Stimulated activated CD8-positive, alpha-beta memory T cell treated with anti-CD3 and anti-CD28 coated beads, Interleukin-15, amount 100 ng/mL, for 1 hour (primary cell): ENCODE data around the gene KBTBD2.
A peak's percentile ranks its signal among the peaks of the same experiment; 100 is the strongest.
"Not testable (repeated sequence)": the region's sequence is repeated elsewhere in the genome, so short reads cannot be mapped to it uniquely, and the experiment has no call there.

Experiments
- DNase-seq: peaks from one replicate; pipeline ENCODE4 v3.0.0-alpha.2; 2020; ENCODE audit warnings: low read depth

KBTBD2 gene

GRCh38 chr7:32855837-32856775, 35.5 kb downstream of the KBTBD2 start:
- DNase-seq: not testable (repeated sequence)

DNA sequence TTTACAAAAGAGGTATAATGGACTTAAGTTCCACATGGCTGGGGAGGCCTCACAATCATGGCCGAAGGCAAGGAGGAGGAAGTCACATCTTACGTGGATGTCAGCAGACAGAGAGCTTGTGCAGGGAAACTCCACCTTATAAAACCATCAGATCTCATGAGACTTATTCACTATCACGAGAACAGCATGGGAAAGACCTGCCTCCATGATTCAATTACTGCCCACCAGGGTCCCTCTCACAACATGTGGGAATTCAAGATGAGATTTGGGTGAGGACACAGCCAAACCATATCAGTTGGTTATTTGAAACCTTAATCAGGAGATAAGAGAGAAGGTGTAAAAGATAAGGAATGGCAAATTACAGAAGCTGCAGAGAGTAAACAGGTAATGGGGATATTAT, 40.9 kb downstream of the KBTBD2 start:
- DNase-seq: not testable (repeated sequence)

- not testable (repeated sequence) for DNase-seq
Measured at GRCh38 chr7:32848655-32849054, 42.9 kb downstream of the KBTBD2 start.

DNA sequence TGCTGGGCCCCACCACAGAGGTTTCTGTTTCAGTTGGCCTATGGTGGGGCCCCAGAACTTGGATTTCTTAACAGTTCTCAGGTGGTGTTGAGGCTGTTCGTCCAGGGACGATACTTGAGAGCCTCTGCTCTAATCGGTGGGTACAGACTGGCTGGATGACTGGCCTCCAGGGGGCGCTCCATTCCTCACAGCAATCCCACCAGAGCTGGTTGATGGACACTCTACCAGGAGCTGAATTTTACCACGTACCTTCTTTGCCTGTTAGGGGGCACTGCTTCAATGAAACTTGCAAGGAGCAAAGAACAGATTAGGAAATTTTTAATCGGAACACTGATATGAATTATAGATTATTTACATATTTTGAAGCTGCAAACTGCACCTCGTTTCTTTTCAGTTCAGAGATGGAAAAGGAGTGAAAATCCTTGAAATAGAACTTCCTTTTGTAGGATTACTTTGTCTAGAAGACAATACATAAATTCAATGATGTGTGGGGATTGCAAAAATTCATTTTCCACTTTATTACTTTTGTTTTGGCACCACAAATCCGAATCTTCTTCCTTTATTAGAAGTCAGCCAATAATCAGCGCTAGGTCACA, 44.8 kb downstream of the KBTBD2 start:
- DNase-seq: peak; percentile 87

DNA sequence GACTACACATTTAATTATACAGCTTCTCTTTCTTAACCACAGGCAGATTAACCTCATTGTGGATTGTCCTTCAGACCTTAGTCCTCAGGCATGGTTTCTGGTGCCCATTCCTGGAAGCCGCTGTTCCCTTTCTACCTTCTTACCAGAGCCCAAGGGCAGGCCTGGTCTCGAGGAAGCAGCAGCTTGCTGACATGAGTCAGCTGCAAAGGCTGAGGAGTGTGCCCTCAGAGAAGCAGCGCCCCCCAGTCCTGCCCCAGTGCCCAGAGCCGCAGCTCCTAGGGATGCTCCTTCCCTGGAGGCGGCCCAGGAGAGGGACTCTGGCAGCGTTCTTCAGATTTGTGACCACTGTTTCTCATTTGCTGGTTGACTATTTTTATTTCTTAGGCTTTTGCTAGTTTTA, 46.8 kb downstream of the KBTBD2 start:
- DNase-seq: not testable (repeated sequence)

DNA sequence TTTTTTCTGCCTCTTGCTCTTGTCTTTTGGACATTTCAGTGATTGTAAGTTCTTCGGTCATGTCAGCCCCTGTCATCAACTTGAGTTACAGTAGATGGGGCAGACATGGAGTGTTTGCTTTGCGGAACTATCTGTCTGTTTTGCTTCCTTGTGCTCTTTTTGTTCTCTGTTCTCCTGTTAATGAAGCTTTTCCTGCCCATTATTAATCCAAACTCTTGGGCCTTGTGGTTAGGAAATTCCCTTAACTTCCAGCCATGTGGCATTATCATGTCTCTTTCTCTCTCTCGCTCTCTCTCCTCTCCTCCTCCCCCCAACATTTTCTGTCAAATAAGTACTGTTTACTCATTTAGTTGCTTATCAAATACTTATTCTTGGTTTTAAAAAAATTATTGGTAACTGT, 47.8 kb downstream of the KBTBD2 start:
- DNase-seq: not testable (repeated sequence)

- DNase-seq: not testable (repeated sequence)
Measured at GRCh38 chr7:32839846-32840245, 51.7 kb downstream of the KBTBD2 start.

- DNase-seq: not testable (repeated sequence)
Measured at GRCh38 chr7:32828996-32829752, 62.4 kb downstream of the KBTBD2 start.
